Subcutaneous abdominal adipose tissue (tissue), 5 donors: ENCODE data around the gene OR10C1.
"Not testable (repeated sequence)": the region's sequence is repeated elsewhere in the genome, so short reads cannot be mapped to it uniquely, and the experiment has no call there.

Experiments used
- H3K27ac ChIP-seq: one replicate; pipeline ENCODE4 v1.7.0; 2013; ENCODE audit warnings: low read depth, mild to moderate bottlenecking, inconsistent platforms, low read length, moderate library complexity
- H3K27me3 ChIP-seq, 5 donors: one replicate each; pipeline ENCODE4 v1.7.0; 2013; ENCODE audit warnings: low read length in 5 of 5, inconsistent platforms in 1 of 5; ENCODE audit not compliant: control insufficient read depth in 5 of 5, insufficient read depth in 4 of 5
- H3K36me3 ChIP-seq, 5 donors: one replicate each; pipeline ENCODE4 v1.7.0; 2013; ENCODE audit warnings: low read length in 5 of 5; ENCODE audit not compliant: control insufficient read depth in 5 of 5, insufficient read depth in 5 of 5
- H3K4me1 ChIP-seq, 5 donors: one replicate each; pipeline ENCODE4 v1.7.0; 2013; ENCODE audit warnings: low read length in 5 of 5, mild to moderate bottlenecking in 3 of 5, moderate library complexity in 1 of 5; ENCODE audit not compliant: control insufficient read depth in 5 of 5, insufficient read depth in 5 of 5
- H3K4me3 ChIP-seq, 5 donors: one replicate each; pipeline ENCODE4 v1.7.0; 2013; ENCODE audit warnings: low read length in 5 of 5, low read depth in 1 of 5
- H3K9ac ChIP-seq, 5 donors: one replicate each; pipeline ENCODE4 v1.7.0; 2013; ENCODE audit warnings: low read length in 5 of 5, mild to moderate bottlenecking in 4 of 5, moderate library complexity in 3 of 5
- H3K9me3 ChIP-seq, 5 donors: one replicate each; pipeline ENCODE4 v1.7.0; 2013; ENCODE audit warnings: low read length in 5 of 5; ENCODE audit not compliant: control insufficient read depth in 5 of 5
- donor health status: healthy.
- donor health status: healthy.
- donor health status: healthy.
- donor health status: healthy.
- donor health status: healthy.

The OR10C1 gene

GRCh38 chr6:29442719-29443118 lies 3.6 kb downstream of the OR10C1 start:
- Histone ChIP-seq H3K27me3 (peaks cover 0 to 7% (median 0%) of the 10 kb centered on the region in 5 donors), H3K9ac (no peak overlapping the region), H3K36me3 (no peaks in the 10 kb centered on the region), H3K4me1 (no peaks in the 10 kb centered on the region), H3K4me3 (no peak overlapping the region), H3K9me3 (peaks cover 0 to 6% (median 2%) of the 10 kb centered on the region in 5 donors), H3K27ac (no peak overlapping the region)

GRCh38 chr6:29444031-29444430 lies 4.9 kb downstream of the OR10C1 start:
- H3K27ac ChIP-seq, H3K4me1 ChIP-seq, H3K36me3 ChIP-seq, H3K4me3 ChIP-seq, H3K9me3 ChIP-seq, H3K9ac ChIP-seq, H3K27me3 ChIP-seq: not testable (repeated sequence)

GRCh38 chr6:29447670-29448069 lies 8.6 kb downstream of the OR10C1 start:
- Histone ChIP-seq H3K36me3 (no peaks in the 10 kb centered on the region), H3K9ac (no peak overlapping the region), H3K4me3 (no peak overlapping the region), H3K9me3 (peaks cover 0 to 11% (median 2%) of the 10 kb centered on the region in 5 donors), H3K27me3 (peaks cover 0 to 4% (median 0%) of the 10 kb centered on the region in 5 donors), H3K27ac (no peak overlapping the region), H3K4me1 (no peaks in the 10 kb centered on the region)

GRCh38 chr6:29451471-29452193 lies 12.5 kb downstream of the OR10C1 start:
- Histone ChIP-seq H3K4me1 (no peaks in the 10 kb centered on the region), H3K9me3 (peaks cover 0 to 5% (median 0%) of the 10 kb centered on the region in 5 donors), H3K9ac (no peak overlapping the region), H3K36me3 (no peaks in the 10 kb centered on the region), H3K4me3 (no peak overlapping the region), H3K27ac (no peak overlapping the region), H3K27me3 (no peaks in the 10 kb centered on the region)

GRCh38 chr6:29456971-29457370 lies 17.9 kb downstream of the OR10C1 start, which contains the start of the genes OR11A1 and OR2H1:
Gene OR11A1 (minus strand): TSS chr6:29457071. CDS start chr6:29427641, 29,430 bp downstream.
Gene OR2H1 (plus strand): TSS chr6:29457155. CDS start chr6:29461770, 4,615 bp downstream.
- Histone ChIP-seq H3K4me1 (no peaks in the 10 kb centered on the region), H3K9me3 (no peaks in the 10 kb centered on the region), H3K4me3 (no peak within 1 kb of the TSS), H3K36me3 (no peaks in the 10 kb centered on the region), H3K27me3 (no peaks in the 10 kb centered on the region), H3K9ac (no peak within 1 kb of the TSS), H3K27ac (no peak within 1 kb of the TSS)

GRCh38 chr6:29461021-29461814 lies 22.1 kb downstream of the OR10C1 start:
- Histone ChIP-seq H3K27me3 (peaks cover 0 to 6% (median 0%) of the 10 kb centered on the region in 5 donors), H3K4me1 (no peaks in the 10 kb centered on the region), H3K36me3 (no peaks in the 10 kb centered on the region), H3K9me3 (no peaks in the 10 kb centered on the region), H3K27ac (no peak overlapping the region), H3K4me3 (no peak overlapping the region), H3K9ac (no peak overlapping the region)

GRCh38 chr6:29462022-29462421 lies 22.9 kb downstream of the OR10C1 start:
- H3K27me3 ChIP-seq = peaks cover 0 to 6% (median 0%) of the 10 kb centered on the region in 5 donors
- no peaks in the 10 kb centered on the region for H3K9me3 ChIP-seq
- no peak overlapping the region for H3K4me3 ChIP-seq
- no peaks in the 10 kb centered on the region for H3K4me1 ChIP-seq
- no peaks in the 10 kb centered on the region for H3K36me3 ChIP-seq
- H3K9ac ChIP-seq = no peak overlapping the region
- H3K27ac ChIP-seq = no peak overlapping the region

- H3K36me3 ChIP-seq = no peaks in the 10 kb centered on the region
- H3K27me3 ChIP-seq = peaks cover 0 to 6% (median 0%) of the 10 kb centered on the region in 5 donors
- H3K27ac ChIP-seq = no peak overlapping the region
- H3K9me3 ChIP-seq = no peaks in the 10 kb centered on the region
- no peak overlapping the region for H3K9ac ChIP-seq
- H3K4me1 ChIP-seq = no peaks in the 10 kb centered on the region
- no peak overlapping the region for H3K4me3 ChIP-seq
These were observed 26.2 kb downstream of the OR10C1 start for GRCh38 chr6:29465279-29465678.

- H3K4me3 ChIP-seq = no peak overlapping the region
- no peak overlapping the region for H3K9ac ChIP-seq
- H3K36me3 ChIP-seq = no peaks in the 10 kb centered on the region
- H3K9me3 ChIP-seq = no peaks in the 10 kb centered on the region
- no peaks in the 10 kb centered on the region for H3K4me1 ChIP-seq
- H3K27ac ChIP-seq = no peak overlapping the region
- peaks cover 0 to 6% (median 0%) of the 10 kb centered on the region in 5 donors for H3K27me3 ChIP-seq
These were observed 26.7 kb downstream of the OR10C1 start for GRCh38 chr6:29465801-29466200.

GRCh38 chr6:29466241-29466640 lies 27.1 kb downstream of the OR10C1 start:
- no peaks in the 10 kb centered on the region for H3K36me3 ChIP-seq
- H3K27ac ChIP-seq = no peak overlapping the region
- no peak overlapping the region for H3K9ac ChIP-seq
- no peaks in the 10 kb centered on the region for H3K9me3 ChIP-seq
- peaks cover 0 to 6% (median 0%) of the 10 kb centered on the region in 5 donors for H3K27me3 ChIP-seq
- no peak overlapping the region for H3K4me3 ChIP-seq
- H3K4me1 ChIP-seq = no peaks in the 10 kb centered on the region
